Measurements from ENCODE around the gene OR52W1.

Gene OR52W1

DNA sequence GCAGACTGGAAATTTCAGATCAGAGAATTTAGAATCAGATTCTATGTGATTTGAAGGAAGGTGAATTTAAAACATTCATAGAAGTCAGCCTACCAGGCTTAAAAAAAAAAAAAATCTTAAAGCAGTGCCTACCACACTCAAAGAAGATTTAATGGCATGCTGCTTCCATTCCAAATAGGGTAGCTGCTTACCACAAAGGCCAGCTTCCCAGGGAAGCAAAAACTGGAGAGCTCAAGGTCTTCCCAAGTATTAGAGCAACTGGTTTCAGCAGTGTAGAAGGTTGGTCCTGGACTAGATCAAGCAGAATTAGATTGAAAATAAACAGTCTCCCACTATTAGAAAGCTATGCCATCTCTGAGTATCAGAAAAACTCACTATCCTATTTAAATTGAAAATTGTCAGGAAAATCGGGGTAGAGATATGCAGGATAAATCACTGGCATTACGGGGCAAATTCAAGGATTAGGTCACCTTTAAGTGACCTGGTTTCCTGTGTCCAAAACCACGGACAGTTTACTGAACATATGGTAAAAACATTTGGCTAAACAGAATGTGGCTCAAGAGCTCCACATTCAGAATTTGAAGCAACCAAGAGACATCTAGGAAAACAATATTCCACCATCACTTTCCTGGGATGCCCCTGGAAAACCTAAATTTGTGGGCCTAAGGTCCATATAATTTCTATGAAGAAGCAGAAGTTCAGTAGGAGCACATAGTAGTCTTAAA lies 7.6 kb downstream of the OR52W1 start:
- TF ChIP-seq, protein P1, sequence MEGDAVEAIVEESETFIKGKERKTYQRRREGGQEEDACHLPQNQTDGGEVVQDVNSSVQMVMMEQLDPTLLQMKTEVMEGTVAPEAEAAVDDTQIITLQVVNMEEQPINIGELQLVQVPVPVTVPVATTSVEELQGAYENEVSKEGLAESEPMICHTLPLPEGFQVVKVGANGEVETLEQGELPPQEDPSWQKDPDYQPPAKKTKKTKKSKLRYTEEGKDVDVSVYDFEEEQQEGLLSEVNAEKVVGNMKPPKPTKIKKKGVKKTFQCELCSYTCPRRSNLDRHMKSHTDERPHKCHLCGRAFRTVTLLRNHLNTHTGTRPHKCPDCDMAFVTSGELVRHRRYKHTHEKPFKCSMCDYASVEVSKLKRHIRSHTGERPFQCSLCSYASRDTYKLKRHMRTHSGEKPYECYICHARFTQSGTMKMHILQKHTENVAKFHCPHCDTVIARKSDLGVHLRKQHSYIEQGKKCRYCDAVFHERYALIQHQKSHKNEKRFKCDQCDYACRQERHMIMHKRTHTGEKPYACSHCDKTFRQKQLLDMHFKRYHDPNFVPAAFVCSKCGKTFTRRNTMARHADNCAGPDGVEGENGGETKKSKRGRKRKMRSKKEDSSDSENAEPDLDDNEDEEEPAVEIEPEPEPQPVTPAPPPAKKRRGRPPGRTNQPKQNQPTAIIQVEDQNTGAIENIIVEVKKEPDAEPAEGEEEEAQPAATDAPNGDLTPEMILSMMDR (IDR thresholded peaks at IDR 0.05; ENCODE audit: low read depth, low read length): no peak
- no peak for TF ChIP-seq EZH2phosphoT487 (IDR thresholded peaks at IDR 0.05; ENCODE audit: low read depth)
- Histone ChIP-seq H3K9ac (ENCODE audit: low read length) (no peak overlapping the region), H2AFZ (ENCODE audit: low read depth, low read length) (no peak overlapping the region), H3K36me3 (replicated peaks; ENCODE audit: low read depth, low read length) (no peaks in the 10 kb centered on the region), H3K27me3 (ENCODE audit: low read depth, low read length) (no peaks in the 10 kb centered on the region), H3K4me3 (ENCODE audit: low read length) (no peak overlapping the region), H4K20me1 (ENCODE audit: insufficient read depth, low read length) (no peaks in the 10 kb centered on the region), H3K27ac (ENCODE audit: low read length) (no peak overlapping the region), H3K9me3 (ENCODE audit: insufficient read depth, low read length) (no peaks in the 10 kb centered on the region), H3K79me2 (ENCODE audit: low read length) (no peaks in the 10 kb centered on the region), H3K4me2 (ENCODE audit: low read length) (no peak overlapping the region), H3K4me1 (ENCODE audit: low read length) (no peaks in the 10 kb centered on the region)

DNA sequence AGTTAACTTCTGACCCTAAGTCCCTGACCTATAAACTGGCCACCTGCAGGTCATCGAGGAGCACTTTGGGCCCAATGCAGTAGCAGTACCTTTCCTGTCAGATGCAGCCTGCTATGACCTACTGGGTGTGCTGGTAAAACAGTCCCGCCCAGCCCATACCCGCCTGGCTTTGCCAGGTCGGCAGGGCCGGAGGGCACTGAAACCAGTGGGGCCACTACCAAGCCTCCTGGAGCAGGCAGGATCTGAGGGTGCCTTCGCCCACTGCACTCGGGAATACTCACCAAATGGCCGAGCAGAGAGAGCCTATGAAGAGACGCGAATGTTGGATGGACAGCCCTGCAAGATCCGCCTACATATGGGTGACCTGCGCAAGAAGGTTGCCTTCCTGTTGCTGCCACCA lies 10.8 kb downstream of the OR52W1 start:
- H2AFZ ChIP-seq (ENCODE audit: low read depth, low read length): no peak overlapping the region
- no peak overlapping the region for H3K27ac ChIP-seq (ENCODE audit: low read length)
- TF ChIP-seq, protein P1 (IDR thresholded peaks at IDR 0.05; ENCODE audit: low read depth, low read length): no peak
- no peak for TF ChIP-seq EZH2phosphoT487 (IDR thresholded peaks at IDR 0.05; ENCODE audit: low read depth)
- no peaks in the 10 kb centered on the region for H3K9me3 ChIP-seq (ENCODE audit: insufficient read depth, low read length)
- no peaks in the 10 kb centered on the region for H3K79me2 ChIP-seq (ENCODE audit: low read length)
- H3K4me2 ChIP-seq (ENCODE audit: low read length): no peak overlapping the region
- no peaks in the 10 kb centered on the region for H3K27me3 ChIP-seq (ENCODE audit: low read depth, low read length)
- no peak overlapping the region for H3K4me3 ChIP-seq (ENCODE audit: low read length)
- no peaks in the 10 kb centered on the region for H4K20me1 ChIP-seq (ENCODE audit: insufficient read depth, low read length)
- H3K9ac ChIP-seq (ENCODE audit: low read length): no peak overlapping the region
- no peaks in the 10 kb centered on the region for H3K4me1 ChIP-seq (ENCODE audit: low read length)
- H3K36me3 ChIP-seq (replicated peaks; ENCODE audit: low read depth, low read length): peaks cover 4% of the 10 kb centered on the region

DNA sequence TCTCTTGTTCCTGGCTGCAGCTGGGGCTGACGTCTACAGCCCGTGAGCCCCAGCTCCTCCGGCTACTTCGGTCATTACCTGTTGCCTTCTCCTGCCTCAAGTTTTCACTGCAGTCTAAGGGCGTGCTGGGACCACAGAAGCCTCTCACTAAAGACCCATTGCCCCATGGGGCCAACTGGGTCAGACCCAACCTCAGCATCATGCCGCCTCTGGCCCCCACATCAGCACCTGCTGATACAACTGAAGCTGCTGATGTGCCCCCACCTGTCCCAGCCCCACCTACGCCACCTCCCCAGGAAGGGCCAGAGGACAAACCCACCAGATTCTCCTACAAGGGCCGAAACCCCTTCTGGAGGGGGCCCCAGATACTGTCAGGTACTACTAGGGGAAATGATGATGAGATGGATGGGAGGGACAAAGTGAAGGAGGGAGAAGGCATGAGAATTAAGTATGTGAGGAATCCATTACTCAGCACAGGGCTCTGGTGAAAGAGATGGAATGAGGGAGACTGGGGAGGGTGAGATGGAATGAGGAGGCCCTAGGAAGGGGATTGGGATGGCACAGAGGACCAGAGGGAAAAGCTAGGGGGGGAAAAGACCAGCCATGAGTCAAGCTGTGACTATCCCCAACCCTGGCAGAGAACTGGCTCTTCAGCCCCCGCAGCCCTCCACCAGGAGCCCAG lies 11.4 kb downstream of the OR52W1 start:
- TF ChIP-seq, protein P1 (IDR thresholded peaks at IDR 0.05; ENCODE audit: low read depth, low read length): no peak
- TF ChIP-seq EZH2phosphoT487 (IDR thresholded peaks at IDR 0.05; ENCODE audit: low read depth): no peak
- no peaks in the 10 kb centered on the region for H3K4me1 ChIP-seq (ENCODE audit: low read length)
- H3K27ac ChIP-seq (ENCODE audit: low read length): no peak overlapping the region
- peaks cover 7% of the 10 kb centered on the region for H3K36me3 ChIP-seq (replicated peaks; ENCODE audit: low read depth, low read length)
- H3K4me3 ChIP-seq (ENCODE audit: low read length): no peak overlapping the region
- no peak overlapping the region for H3K4me2 ChIP-seq (ENCODE audit: low read length)
- H3K27me3 ChIP-seq (ENCODE audit: low read depth, low read length): no peaks in the 10 kb centered on the region
- H4K20me1 ChIP-seq (ENCODE audit: insufficient read depth, low read length): no peaks in the 10 kb centered on the region
- no peaks in the 10 kb centered on the region for H3K79me2 ChIP-seq (ENCODE audit: low read length)
- H3K9me3 ChIP-seq (ENCODE audit: insufficient read depth, low read length): no peaks in the 10 kb centered on the region
- H2AFZ ChIP-seq (ENCODE audit: low read depth, low read length): no peak overlapping the region
- H3K9ac ChIP-seq (ENCODE audit: low read length): no peak overlapping the region

DNA sequence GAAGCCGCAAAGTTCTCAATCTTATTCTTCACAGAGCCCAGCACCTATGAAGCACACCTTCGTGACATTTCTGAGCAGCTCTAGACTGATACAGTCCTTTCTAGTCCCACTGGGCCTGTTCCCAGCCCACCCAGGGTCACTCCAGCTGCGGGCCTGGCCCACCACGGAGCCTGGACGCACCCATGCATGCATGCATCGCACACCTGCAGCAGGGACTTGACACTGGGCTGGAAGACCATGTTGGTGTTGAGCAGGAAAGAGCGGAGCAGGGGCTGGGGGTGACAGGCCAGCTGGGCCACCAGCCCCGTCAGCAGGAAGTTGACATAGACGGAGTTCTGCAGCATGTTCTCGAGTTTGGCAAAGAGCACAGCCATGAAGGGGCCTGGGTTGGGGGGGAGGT lies 15.5 kb downstream of the OR52W1 start:
- Histone ChIP-seq H4K20me1 (ENCODE audit: insufficient read depth, low read length) (no peaks in the 10 kb centered on the region), H3K27ac (ENCODE audit: low read length) (no peak overlapping the region), H3K36me3 (replicated peaks; ENCODE audit: low read depth, low read length) (peaks cover 20% of the 10 kb centered on the region), H3K4me2 (ENCODE audit: low read length) (no peak overlapping the region), H3K9me3 (ENCODE audit: insufficient read depth, low read length) (no peaks in the 10 kb centered on the region), H2AFZ (ENCODE audit: low read depth, low read length) (no peak overlapping the region), H3K27me3 (ENCODE audit: low read depth, low read length) (no peaks in the 10 kb centered on the region), H3K4me3 (ENCODE audit: low read length) (no peak overlapping the region), H3K4me1 (ENCODE audit: low read length) (no peaks in the 10 kb centered on the region), H3K79me2 (ENCODE audit: low read length) (no peaks in the 10 kb centered on the region), H3K9ac (ENCODE audit: low read length) (no peak overlapping the region)
- TF ChIP-seq EZH2phosphoT487 (IDR thresholded peaks at IDR 0.05; ENCODE audit: low read depth): no peak
- TF ChIP-seq, protein P1 (IDR thresholded peaks at IDR 0.05; ENCODE audit: low read depth, low read length): no peak

All from OCI-LY3 (cell line).